H54 (cell line): ENCODE data around the gene PGAP3.
A peak's percentile ranks its signal among the peaks of the same experiment; 100 is the strongest.

Experiments
- DNase-seq: peaks from one replicate; pipeline ENCODE4 v3.0.0; 2011; ENCODE audit warnings: low spot score, mixed read lengths; ENCODE audit not compliant: insufficient read length
- FAIRE-seq: peaks from 3 replicates; lab custom pipeline; 2011; peaks lifted over from hg19 to GRCh38; lab: Jason Lieb, UNC
- POLR2A ChIP-seq: IDR thresholded peaks from 2 replicates; pipeline ENCODE4 v1.6.1; 2011; ENCODE audit warnings: low read depth, mild to moderate bottlenecking, low read length

PGAP3 gene

DNA sequence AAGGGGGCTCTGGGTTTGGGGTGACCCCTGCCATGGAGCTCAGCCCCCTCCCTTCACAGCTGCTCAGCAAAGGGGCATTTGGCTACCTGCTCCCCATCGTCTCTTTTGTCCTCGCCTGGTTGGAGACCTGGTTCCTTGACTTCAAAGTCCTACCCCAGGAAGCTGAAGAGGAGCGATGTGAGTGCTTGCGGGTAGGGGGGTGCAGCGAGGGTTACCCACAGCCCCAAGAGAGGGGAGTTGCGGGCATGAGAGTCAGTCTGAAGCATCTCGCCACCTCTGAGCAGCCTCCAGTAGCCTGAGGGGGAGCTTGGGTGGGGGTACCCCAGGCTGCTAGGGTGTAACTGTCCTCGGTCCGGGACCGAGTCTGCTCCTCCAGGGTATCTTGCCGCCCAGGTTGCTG, 29.5 kb downstream of the PGAP3 start:
- DNase-seq (no peak), FAIRE-seq (no peak)
- TF ChIP-seq POLR2A = no peak

GRCh38 chr17:39655105-39655504, 32.8 kb downstream of the PGAP3 start:
- no peak for FAIRE-seq
- no peak for DNase-seq
- TF ChIP-seq POLR2A = no peak

DNA sequence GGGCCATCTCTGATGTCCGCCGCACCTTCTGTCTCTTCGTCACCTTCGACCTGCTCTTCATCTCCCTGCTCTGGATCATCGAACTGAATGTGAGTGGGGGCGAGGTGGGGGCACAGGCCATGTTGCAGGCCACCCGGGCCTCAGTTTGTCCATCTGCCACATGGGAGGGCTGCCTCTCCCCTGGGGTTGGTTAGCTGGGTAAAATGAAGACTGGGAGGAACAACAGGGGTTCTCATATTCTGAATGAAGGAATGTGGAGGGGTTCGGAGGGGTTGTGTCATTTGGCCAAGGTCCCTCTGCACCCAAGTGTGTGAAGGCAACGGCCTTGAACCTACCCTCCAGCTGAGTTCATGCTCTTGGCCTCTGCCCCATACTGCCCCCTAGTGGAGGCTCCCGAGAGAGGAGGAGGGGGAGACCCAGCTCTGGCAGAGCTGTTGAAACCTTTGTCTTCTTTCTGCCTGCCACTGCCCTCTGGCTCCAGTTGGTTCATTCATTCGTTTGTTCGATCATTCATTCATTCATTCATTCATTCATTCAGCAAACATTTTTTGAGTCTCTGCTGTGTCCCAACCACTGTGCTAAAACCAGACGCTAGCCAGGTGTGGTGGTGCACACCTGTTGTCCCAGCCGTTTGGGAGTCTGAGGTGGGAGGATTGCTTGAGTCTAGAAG, 34.1 kb downstream of the PGAP3 start:
- FAIRE-seq = no peak
- peak; percentile 75 for DNase-seq
- TF ChIP-seq POLR2A = no peak

- FAIRE-seq (no peak), DNase-seq (no peak)
Observed at GRCh38 chr17:39653316-39653661, 34.6 kb downstream of the PGAP3 start.

GRCh38 chr17:39652587-39653315, 35.1 kb downstream of the PGAP3 start:
- no peak for FAIRE-seq
- no peak for TF ChIP-seq POLR2A
- DNase-seq = no peak

More at GRCh38 chr17:39653316-39653661, 34.6 kb downstream of the PGAP3 start:
- no peak for TF ChIP-seq POLR2A

DNA sequence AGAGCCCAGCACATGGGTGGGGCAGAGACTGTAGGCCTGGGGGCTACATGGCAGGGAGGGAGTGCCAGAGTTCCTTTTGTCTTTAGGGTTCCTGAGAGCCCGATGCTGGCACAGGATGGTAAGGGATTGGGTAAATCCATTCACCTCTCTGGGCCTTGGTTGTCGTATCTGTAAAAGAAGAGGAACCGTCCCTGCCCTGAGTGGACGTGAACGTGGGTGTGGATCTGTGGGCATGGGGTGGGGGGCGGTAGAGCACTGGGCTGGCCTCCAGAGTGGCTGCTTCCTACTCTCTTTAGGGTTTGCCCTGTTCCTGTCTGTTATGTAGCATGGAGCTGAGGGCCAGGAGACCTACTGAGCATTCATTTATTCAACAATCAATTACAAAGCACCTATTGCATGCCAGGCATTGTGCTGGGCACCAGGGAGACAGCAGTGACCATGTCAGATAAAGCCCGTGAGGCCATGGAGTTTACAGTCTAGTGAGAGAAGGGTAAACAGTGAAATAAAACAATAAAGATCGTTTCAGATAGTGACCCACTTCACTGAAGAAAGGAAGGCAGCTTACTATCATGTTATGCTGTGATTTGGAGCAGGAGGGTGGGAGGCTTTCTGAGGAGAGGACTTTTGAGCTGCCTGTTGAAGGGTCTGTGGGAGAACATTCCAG, 35.8 kb downstream of the PGAP3 start:
- FAIRE-seq (no peak), DNase-seq (no peak)
- no peak for TF ChIP-seq POLR2A

- DNase-seq = no peak
- FAIRE-seq = no peak
- TF ChIP-seq POLR2A = no peak
Observed at GRCh38 chr17:39650121-39650579, 37.7 kb downstream of the PGAP3 start.

- no peak for FAIRE-seq
- TF ChIP-seq POLR2A = no peak
- DNase-seq = no peak
Observed at GRCh38 chr17:39648616-39649366, 39.1 kb downstream of the PGAP3 start.

GRCh38 chr17:39647256-39647655, 40.6 kb downstream of the PGAP3 start:
- TF ChIP-seq POLR2A = no peak
- FAIRE-seq (no peak), DNase-seq (no peak)

- no peak for FAIRE-seq
- DNase-seq = peak; percentile 49
- no peak for TF ChIP-seq POLR2A
Observed at GRCh38 chr17:39643271-39643670, 44.6 kb downstream of the PGAP3 start.

GRCh38 chr17:39642291-39643074, 45.4 kb downstream of the PGAP3 start:
- TF ChIP-seq POLR2A = no peak
- DNase-seq (no peak), FAIRE-seq (no peak)

- no peak for TF ChIP-seq POLR2A
- FAIRE-seq (no peak), DNase-seq (no peak)
Observed at GRCh38 chr17:39641883-39642282, 46.0 kb downstream of the PGAP3 start.

DNA sequence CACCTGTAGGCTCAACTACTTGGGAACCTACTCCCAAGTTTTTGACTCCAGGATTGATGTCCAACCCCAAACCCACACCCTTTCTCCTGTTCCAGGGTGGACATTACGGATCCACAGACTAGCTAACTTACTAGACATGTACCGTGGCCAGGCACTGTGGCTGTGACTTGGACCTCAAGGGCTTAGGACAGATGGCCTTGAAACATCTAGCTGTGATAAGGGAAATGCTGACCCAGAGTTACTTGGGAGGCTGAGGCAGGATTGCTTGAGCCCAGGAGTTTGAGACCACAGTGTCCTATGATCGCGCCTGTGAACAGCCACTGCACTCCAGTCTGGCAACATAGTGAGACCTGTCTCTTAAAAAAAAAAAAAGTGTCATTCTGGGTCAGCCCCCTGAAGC, 46.8 kb downstream of the PGAP3 start:
- FAIRE-seq = no peak
- TF ChIP-seq POLR2A = no peak
- DNase-seq = no peak
